SK-N-SH treated with all-trans-retinoic acid at 6 μM for 48 hours (cell line): ENCODE data around the gene HRH1.

Source experiments
- ARNTL ChIP-seq: fragments of 450-650 bp; formaldehyde crosslinking; IDR thresholded peaks from 2 replicates; pipeline ENCODE4 v1.5.0; 2020; ENCODE audit warnings: low read depth, mild to moderate bottlenecking, moderate library complexity, borderline replicate concordance
- BACH2 ChIP-seq: fragments of 250-450 bp; sonication (Bioruptor Pico); IDR thresholded peaks from 2 replicates; pipeline ENCODE4 v1.9.0; 2021; ENCODE audit warnings: mild to moderate bottlenecking, borderline replicate concordance
- ESRRG ChIP-seq: fragments of 250-450 bp; sonication (Bioruptor Pico); IDR thresholded peaks from 2 replicates; pipeline ENCODE4 v1.6.1; 2021; ENCODE audit warnings: mild to moderate bottlenecking
- PPARA ChIP-seq: fragments of 250-450 bp; sonication (Bioruptor Pico); IDR thresholded peaks from 2 replicates; pipeline ENCODE4 v1.5.0; 2020; ENCODE audit warnings: mild to moderate bottlenecking, borderline replicate concordance
- ZFP30 ChIP-seq: fragments of 450-650 bp; formaldehyde crosslinking; IDR thresholded peaks from 2 replicates; pipeline ENCODE4 v1.5.0; 2022; ENCODE audit warnings: mild to moderate bottlenecking, moderate library complexity
- TF ChIP-seq, protein P1 (sequence below): fragments of 250-450 bp; sonication (Bioruptor Pico); IDR thresholded peaks from 2 replicates; pipeline ENCODE4 v1.5.1; 2020; ENCODE audit warnings: low read depth, mild to moderate bottlenecking, moderate library complexity

DNA sequence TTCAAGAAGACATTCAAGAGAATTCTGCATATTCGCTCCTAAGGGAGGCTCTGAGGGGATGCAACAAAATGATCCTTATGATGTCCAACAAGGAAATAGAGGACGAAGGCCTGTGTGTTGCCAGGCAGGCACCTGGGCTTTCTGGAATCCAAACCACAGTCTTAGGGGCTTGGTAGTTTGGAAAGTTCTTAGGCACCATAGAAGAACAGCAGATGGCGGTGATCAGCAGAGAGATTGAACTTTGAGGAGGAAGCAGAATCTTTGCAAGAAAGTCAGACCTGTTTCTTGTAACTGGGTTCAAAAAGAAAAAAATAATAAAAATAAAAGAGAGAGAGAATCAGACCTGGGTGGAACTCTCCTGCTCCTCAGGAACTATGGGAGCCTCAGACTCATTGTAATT is 106.2 kb downstream of the HRH1 start:
- TF ChIP-seq ARNTL (CRISPR knock-in tag) (no peak), ESRRG (CRISPR knock-in tag) (no peak), BACH2 (CRISPR knock-in tag) (no peak), ZFP30 (CRISPR knock-in tag) (no peak), PPARA (CRISPR knock-in tag) (no peak)
- TF ChIP-seq, protein P1, sequence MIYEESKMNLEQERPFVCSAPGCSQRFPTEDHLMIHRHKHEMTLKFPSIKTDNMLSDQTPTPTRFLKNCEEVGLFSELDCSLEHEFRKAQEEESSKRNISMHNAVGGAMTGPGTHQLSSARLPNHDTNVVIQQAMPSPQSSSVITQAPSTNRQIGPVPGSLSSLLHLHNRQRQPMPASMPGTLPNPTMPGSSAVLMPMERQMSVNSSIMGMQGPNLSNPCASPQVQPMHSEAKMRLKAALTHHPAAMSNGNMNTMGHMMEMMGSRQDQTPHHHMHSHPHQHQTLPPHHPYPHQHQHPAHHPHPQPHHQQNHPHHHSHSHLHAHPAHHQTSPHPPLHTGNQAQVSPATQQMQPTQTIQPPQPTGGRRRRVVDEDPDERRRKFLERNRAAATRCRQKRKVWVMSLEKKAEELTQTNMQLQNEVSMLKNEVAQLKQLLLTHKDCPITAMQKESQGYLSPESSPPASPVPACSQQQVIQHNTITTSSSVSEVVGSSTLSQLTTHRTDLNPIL (CRISPR knock-in tag): no peak
